ENCODE results near the gene PTPRN2. TPM values are rescaled to one million over a fixed set of nuclear protein-coding genes. Genes with fewer than 3 reads are reported as not detected.

The PTPRN2 gene
- total RNA-seq, 3 donors from 2014 or later = 0.43 to 0.66 (median 0.63) TPM

DNA sequence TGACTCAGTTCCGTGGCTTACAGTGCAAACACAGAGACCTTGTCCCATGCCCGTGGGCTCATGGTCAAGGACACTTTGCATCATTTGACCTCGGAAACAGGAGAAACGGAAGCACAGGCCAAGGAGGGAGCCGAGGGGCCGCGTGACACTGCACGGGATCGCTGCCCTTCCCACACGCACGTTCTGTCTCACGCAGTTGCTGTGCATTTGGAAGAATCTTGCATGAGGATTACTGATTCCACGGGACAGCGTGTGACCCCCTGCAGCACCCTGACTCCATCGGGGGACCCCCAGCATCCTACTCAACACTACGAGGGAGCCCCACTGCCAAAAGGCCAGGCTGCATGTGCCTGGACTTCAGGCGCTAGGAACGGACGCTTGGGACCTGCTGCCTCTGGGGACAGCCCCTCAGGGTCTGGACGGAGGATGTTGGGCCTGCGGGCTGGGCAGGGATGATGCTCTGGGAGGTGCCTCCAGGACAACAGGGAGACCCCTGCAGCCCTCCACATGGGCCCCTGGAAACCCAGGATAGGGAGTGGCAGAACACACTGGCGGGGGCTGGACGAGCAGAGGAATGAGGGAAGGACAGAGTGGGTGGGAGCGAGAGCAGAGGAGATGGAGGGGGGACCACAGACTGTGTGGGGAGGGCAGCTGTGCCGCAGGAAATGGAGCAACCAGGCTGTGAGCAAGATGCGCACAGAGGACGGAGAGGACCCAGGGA is 1028.6 kb downstream of the PTPRN2 start:
- no peaks in the 10 kb centered on the region for H3K27me3 Mint-ChIP-seq (ENCODE audit: low read depth)
- DNase-seq (no peak), ATAC-seq (no peak)
- no peaks in the 10 kb centered on the region for H3K36me3 Mint-ChIP-seq (ENCODE audit: insufficient read depth)
- no peaks in the 10 kb centered on the region for H3K9me3 Mint-ChIP-seq
- H3K4me3 Mint-ChIP-seq = no peak overlapping the region
- H3K4me1 Mint-ChIP-seq (ENCODE audit: low read depth) = no peaks in the 10 kb centered on the region

DNA sequence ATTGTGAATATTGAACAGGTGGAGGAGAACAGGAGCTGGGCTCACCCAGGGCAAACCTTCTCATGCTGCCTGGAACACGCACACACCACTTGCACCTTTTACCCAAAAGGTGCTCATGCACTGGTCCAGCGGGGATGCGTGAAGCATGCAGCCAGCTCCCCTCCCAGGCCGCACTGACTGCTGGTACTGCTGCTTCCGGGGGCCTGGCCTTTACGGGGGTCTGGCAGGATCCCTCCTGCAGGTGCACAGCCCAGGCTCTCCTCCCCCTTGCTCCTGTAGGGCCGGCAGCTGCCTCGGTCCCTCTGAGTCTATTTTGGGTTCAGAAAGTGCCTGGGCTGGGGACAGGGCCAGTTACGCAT is 1029.1 kb downstream of the PTPRN2 start:
- H3K27me3 Mint-ChIP-seq (ENCODE audit: low read depth) = no peaks in the 10 kb centered on the region
- no peaks in the 10 kb centered on the region for H3K4me1 Mint-ChIP-seq (ENCODE audit: low read depth)
- DNase-seq = no peak
- H3K4me3 Mint-ChIP-seq = no peak overlapping the region
- no peak for ATAC-seq
- no peaks in the 10 kb centered on the region for H3K9me3 Mint-ChIP-seq
- H3K36me3 Mint-ChIP-seq (ENCODE audit: insufficient read depth) = no peaks in the 10 kb centered on the region

GRCh38 chr7:157558061-157558460 is 1029.6 kb downstream of the PTPRN2 start:
- Mint-ChIP-seq H3K27me3 (ENCODE audit: low read depth) (no peaks in the 10 kb centered on the region), H3K4me1 (ENCODE audit: low read depth) (no peaks in the 10 kb centered on the region), H3K36me3 (ENCODE audit: insufficient read depth) (no peaks in the 10 kb centered on the region), H3K9me3 (no peaks in the 10 kb centered on the region), H3K4me3 (no peak overlapping the region)
- no peak for DNase-seq
- no peak for ATAC-seq

DNA sequence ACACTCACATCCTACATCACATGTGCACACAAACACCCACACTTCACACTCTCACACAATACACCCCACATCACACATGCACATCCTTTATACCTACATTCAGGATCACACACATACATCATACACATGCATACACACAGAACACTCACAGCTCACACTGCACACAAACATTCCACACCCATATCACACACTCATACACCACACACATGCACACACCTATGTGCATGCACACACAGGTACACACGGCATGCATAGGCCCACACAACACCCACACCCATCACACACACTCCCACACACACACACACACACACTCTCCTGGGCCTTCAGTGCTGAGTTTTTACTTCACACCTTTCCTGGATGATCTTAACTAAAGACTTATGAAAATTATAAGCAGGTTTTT is 1030.4 kb downstream of the PTPRN2 start:
- H3K36me3 Mint-ChIP-seq (ENCODE audit: insufficient read depth) = no peaks in the 10 kb centered on the region
- H3K4me1 Mint-ChIP-seq (ENCODE audit: low read depth) = no peaks in the 10 kb centered on the region
- no peaks in the 10 kb centered on the region for H3K9me3 Mint-ChIP-seq
- H3K27me3 Mint-ChIP-seq (ENCODE audit: low read depth) = no peaks in the 10 kb centered on the region
- no peak overlapping the region for H3K4me3 Mint-ChIP-seq
- DNase-seq = no peak
- ATAC-seq = no peak

DNA sequence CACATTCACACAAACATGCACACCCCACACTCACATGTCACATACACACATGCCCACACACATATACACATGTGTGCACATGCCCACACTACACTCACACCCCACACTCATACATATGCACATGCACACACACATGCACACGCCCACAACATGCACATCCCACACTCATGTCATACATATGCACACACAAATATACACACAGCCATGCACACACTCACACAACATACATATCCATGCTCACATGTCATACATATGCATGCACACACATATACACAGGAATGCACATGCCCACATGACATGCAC is 1031.0 kb downstream of the PTPRN2 start:
- no peaks in the 10 kb centered on the region for H3K9me3 Mint-ChIP-seq
- no peak for DNase-seq

GRCh38 chr7:157555944-157556641 is 1031.5 kb downstream of the PTPRN2 start:
- ATAC-seq (no peak), DNase-seq (no peak)
- Mint-ChIP-seq H3K4me3 (no peak overlapping the region), H3K9me3 (no peaks in the 10 kb centered on the region), H3K27me3 (ENCODE audit: low read depth) (no peaks in the 10 kb centered on the region), H3K36me3 (ENCODE audit: insufficient read depth) (no peaks in the 10 kb centered on the region), H3K4me1 (ENCODE audit: low read depth) (no peaks in the 10 kb centered on the region)

More for the DNA sequence above, 1031.0 kb downstream of the PTPRN2 start:
- H3K4me3 Mint-ChIP-seq = no peak overlapping the region
- no peaks in the 10 kb centered on the region for H3K36me3 Mint-ChIP-seq (ENCODE audit: insufficient read depth)
- no peak for ATAC-seq
- no peaks in the 10 kb centered on the region for H3K4me1 Mint-ChIP-seq (ENCODE audit: low read depth)
- H3K27me3 Mint-ChIP-seq (ENCODE audit: low read depth) = no peaks in the 10 kb centered on the region

- ATAC-seq (no peak), DNase-seq (no peak)
- no peaks in the 10 kb centered on the region for H3K36me3 Mint-ChIP-seq (ENCODE audit: insufficient read depth)
- H3K4me1 Mint-ChIP-seq (ENCODE audit: low read depth) = no peaks in the 10 kb centered on the region
- no peak overlapping the region for H3K4me3 Mint-ChIP-seq
- H3K27me3 Mint-ChIP-seq (ENCODE audit: low read depth) = no peaks in the 10 kb centered on the region
- no peaks in the 10 kb centered on the region for H3K9me3 Mint-ChIP-seq
These were observed 1032.3 kb downstream of the PTPRN2 start for GRCh38 chr7:157555313-157555712.

DNA sequence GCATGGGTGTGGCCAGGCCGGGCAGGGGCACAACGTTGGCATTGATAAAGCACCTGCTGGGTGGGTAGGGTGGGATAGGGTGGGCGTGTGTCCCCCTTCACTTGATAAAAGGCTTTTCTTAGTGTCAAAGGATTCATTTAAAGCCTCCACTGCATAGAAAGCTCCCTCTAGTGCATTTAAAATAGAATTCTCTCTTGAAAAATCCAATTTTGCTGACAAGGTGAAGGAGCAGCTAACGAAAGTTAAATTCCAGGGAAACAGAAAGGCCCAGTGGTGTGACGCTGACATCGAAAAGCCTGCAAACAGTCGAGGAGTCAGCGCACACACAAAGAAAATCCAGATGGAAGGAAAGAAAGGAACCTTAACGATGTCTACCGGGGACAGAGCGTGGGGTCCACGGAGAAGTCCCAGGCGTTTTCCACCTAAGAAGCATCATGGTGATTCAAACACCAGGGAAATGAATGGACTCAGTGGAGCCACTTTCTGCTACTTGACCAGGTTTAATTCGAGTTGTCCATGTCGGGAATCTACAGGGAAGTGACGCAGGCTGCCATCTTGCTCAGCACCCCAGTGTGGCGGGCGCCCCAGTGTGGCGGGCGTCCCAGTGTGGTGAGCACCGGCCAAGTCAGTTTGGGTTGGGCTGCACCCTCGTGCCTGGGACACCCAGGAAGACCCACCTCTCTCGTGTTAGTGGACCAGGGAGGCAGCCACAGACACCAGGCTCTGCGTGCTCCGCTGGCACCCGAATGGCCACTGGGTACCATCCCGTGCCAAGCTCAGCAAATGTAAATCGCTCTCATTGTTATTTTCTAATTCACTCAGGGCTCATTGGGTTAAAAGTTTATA is 1033.0 kb downstream of the PTPRN2 start:
- no peaks in the 10 kb centered on the region for H3K36me3 Mint-ChIP-seq (ENCODE audit: insufficient read depth)
- no peaks in the 10 kb centered on the region for H3K27me3 Mint-ChIP-seq (ENCODE audit: low read depth)
- no peaks in the 10 kb centered on the region for H3K4me1 Mint-ChIP-seq (ENCODE audit: low read depth)
- H3K9me3 Mint-ChIP-seq = no peaks in the 10 kb centered on the region
- ATAC-seq (no peak), DNase-seq (no peak)
- H3K4me3 Mint-ChIP-seq = no peak overlapping the region

- no peaks in the 10 kb centered on the region for H3K36me3 Mint-ChIP-seq (ENCODE audit: insufficient read depth)
- DNase-seq = no peak
- no peaks in the 10 kb centered on the region for H3K9me3 Mint-ChIP-seq
- H3K4me3 Mint-ChIP-seq = no peak overlapping the region
- no peaks in the 10 kb centered on the region for H3K4me1 Mint-ChIP-seq (ENCODE audit: low read depth)
- H3K27me3 Mint-ChIP-seq (ENCODE audit: low read depth) = no peaks in the 10 kb centered on the region
- no peak for ATAC-seq
These were observed 1034.4 kb downstream of the PTPRN2 start for GRCh38 chr7:157553256-157553655.

DNA sequence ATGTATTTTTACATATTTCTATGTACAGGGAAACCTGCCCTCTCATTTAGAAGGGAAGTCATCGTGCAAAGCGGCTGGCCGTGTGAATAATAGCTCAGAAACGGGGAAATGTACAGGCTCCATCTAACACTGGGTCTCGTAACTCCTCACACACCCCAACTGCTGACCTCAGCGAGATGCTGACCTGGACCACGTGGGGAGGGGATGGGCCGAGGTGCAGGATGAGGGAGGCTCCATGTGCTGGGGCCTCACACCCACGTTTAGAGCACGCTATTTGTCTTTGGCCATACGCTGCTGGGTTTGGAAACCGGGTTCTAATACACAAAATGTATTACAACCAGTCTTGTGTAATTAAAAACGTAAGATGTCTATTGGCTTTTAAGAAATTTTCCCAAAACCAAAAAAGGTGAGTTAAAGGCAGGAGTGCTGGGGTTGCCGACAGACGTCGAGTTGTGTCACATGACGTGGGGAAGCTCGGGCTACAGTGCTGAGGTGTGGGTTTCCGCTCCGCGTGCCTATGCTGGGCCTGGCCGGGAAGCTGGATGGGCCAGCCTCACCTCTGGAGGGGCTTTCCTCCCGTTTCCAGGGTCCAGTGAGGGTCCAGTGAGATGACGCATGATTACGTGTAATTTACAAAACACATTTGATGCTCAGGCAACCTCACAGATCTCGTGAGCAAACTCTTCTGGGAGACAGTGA is 1035.2 kb downstream of the PTPRN2 start:
- Mint-ChIP-seq H3K4me1 (ENCODE audit: low read depth) (no peaks in the 10 kb centered on the region), H3K9me3 (no peaks in the 10 kb centered on the region), H3K36me3 (ENCODE audit: insufficient read depth) (no peaks in the 10 kb centered on the region), H3K4me3 (no peak overlapping the region), H3K27me3 (ENCODE audit: low read depth) (no peaks in the 10 kb centered on the region)
- DNase-seq (no peak), ATAC-seq (no peak)

GRCh38 chr7:157551325-157552070 is 1036.1 kb downstream of the PTPRN2 start:
- Mint-ChIP-seq H3K27me3 (ENCODE audit: low read depth) (no peaks in the 10 kb centered on the region), H3K4me1 (ENCODE audit: low read depth) (no peaks in the 10 kb centered on the region), H3K36me3 (ENCODE audit: insufficient read depth) (no peaks in the 10 kb centered on the region), H3K9me3 (no peaks in the 10 kb centered on the region), H3K4me3 (no peak overlapping the region)
- DNase-seq (no peak), ATAC-seq (no peak)

- DNase-seq = no peak
- Mint-ChIP-seq H3K36me3 (ENCODE audit: insufficient read depth) (no peaks in the 10 kb centered on the region), H3K4me3 (no peak overlapping the region), H3K9me3 (no peaks in the 10 kb centered on the region), H3K27me3 (ENCODE audit: low read depth) (no peaks in the 10 kb centered on the region), H3K4me1 (ENCODE audit: low read depth) (no peaks in the 10 kb centered on the region)
- no peak for ATAC-seq
These were observed 1037.0 kb downstream of the PTPRN2 start for GRCh38 chr7:157550300-157551275.

All from activated T-cell treated with anti-CD3 and anti-CD28 coated beads, Interleukin-2, amount 50 U/mL, for 4 hours (primary cell).